ENCODE data around the gene KIRREL1.

KIRREL1 gene

DNA sequence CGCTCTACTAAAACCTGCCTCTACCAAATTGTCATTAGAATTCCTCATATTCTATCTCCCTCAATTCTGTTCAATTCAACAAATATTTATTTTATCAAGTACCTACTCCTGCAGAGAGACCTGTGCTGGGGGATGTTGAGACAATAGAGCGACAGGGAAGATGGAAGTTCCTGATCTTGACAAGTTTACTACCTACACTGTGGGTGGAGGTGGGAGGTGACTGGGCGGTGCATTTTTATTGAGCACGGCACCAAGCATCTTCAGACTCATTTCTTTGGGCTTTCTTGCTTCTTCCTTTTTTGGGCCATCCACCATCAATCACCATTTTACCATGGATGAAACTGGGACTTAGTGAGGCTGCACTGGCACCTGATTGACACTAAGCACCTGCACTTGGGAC lies 61.3 kb downstream of the KIRREL1 start:
- Histone ChIP-seq H3K27ac (no peak overlapping the region), H3K4me3 (no peak overlapping the region)
- TF ChIP-seq, protein P1, sequence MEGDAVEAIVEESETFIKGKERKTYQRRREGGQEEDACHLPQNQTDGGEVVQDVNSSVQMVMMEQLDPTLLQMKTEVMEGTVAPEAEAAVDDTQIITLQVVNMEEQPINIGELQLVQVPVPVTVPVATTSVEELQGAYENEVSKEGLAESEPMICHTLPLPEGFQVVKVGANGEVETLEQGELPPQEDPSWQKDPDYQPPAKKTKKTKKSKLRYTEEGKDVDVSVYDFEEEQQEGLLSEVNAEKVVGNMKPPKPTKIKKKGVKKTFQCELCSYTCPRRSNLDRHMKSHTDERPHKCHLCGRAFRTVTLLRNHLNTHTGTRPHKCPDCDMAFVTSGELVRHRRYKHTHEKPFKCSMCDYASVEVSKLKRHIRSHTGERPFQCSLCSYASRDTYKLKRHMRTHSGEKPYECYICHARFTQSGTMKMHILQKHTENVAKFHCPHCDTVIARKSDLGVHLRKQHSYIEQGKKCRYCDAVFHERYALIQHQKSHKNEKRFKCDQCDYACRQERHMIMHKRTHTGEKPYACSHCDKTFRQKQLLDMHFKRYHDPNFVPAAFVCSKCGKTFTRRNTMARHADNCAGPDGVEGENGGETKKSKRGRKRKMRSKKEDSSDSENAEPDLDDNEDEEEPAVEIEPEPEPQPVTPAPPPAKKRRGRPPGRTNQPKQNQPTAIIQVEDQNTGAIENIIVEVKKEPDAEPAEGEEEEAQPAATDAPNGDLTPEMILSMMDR (IDR thresholded peaks at IDR 0.05): no peak
- DNase-seq (ENCODE audit: low spot score): no peak

DNA sequence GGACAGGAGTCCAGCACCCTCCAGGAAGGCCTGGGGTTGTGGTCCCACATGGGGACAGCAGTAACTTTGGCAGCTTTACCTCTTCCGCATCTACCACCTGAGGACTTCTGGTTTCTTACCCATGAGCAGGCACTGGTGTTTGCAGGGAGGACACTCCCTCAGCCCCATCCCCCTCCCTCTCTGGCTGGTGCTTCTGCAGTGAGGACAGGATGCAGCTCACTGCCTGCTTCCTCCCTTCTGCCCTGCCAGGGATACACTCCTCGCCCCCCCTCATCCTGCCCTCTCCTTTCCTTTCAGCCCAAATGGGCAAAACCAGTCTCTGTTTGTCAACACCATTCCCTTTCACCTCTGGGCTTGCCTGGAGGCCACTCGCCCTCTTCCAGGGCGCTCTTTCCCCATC lies 62.4 kb downstream of the KIRREL1 start:
- no peak for DNase-seq (ENCODE audit: low spot score)

DNA sequence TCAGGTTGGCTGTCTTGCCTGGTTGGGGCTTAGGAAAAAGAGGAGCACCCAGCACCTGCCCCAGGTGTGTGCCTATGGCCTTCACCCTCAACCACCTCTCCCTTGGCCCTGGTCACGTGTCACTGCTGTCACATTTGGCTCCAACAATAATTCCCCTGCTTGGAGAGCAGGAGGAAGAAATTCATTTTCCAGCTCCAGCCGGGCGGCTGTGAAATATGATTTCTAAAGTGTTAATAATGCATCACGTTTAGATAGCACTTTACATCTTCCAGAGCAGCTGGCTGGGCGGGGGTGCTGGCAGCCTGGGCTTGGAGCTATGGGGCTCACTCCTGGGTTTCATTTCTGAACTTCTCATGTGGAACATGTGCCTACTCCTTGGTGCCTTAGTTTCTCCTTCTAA lies 63.1 kb downstream of the KIRREL1 start:
- TF ChIP-seq, protein P1 (IDR thresholded peaks at IDR 0.05): no peak
- DNase-seq (ENCODE audit: low spot score): no peak
- Histone ChIP-seq H3K4me3 (no peak overlapping the region), H3K27ac (no peak overlapping the region)

More for the DNA sequence above, 62.4 kb downstream of the KIRREL1 start:
- Histone ChIP-seq H3K4me3 (no peak overlapping the region), H3K27ac (no peak overlapping the region)
- TF ChIP-seq, protein P1 (IDR thresholded peaks at IDR 0.05): no peak

DNA sequence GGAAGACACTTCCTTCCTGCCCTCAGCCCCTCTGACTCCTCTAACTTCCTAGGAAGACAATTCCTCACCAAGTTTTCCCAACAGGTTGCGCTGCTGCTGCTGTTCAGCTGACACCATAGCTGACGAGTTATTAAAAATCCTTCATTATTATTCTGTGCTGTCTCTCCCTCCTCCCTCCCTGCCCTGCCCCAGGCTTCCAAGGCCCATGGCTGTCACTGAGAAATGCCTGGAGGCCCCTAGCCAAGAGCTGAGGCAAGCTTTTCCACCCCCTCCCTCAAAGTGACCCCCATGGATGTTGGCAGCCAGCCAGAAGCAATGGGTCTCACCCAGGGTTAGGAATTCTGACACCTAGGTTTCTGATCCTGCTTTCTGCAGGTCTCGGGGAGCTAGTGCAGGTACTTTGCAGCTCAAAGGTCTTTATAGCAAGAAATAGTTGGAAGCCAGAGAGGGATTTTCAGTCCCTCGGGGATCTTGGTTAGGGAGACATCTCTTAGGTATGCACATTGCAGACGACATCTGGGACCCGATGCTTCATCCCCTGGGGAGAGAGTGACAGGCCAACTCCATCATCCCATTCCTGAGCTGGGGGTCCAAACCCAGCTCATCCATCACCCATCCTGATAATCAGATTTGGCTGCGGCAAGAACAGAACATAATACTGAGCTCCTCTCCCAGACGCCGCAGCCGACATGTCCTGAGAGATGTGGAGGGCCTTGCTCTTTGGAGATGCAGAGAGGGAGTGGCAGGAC lies 65.0 kb downstream of the KIRREL1 start:
- TF ChIP-seq, protein P1 (IDR thresholded peaks at IDR 0.05): no peak
- no peak overlapping the region for H3K27ac ChIP-seq

DNA sequence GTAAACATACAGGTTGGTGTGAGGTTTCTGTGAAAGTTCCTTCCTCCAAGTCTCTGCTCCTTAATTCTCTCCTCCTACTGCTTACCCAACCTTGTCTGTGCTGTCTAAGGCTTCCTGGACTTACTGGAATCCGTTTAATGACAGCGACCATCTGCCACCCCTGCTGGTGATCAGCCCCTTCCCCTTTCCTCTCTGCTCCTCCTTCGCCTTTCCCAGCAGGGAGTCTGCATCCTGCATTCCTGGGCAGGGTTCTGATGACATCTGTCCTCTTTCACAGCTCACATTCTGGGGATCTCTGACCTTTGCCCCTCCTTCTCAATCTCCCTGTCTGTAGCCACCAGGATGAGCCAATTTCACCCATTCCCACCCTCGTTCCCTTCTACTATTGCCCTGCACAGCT lies 66.5 kb downstream of the KIRREL1 start:
- TF ChIP-seq, protein P1 (IDR thresholded peaks at IDR 0.05): no peak
- Histone ChIP-seq H3K27ac (no peak overlapping the region), H3K4me3 (no peak overlapping the region)
- no peak for DNase-seq (ENCODE audit: low spot score)

More for the DNA sequence above, 65.0 kb downstream of the KIRREL1 start:
- no peak for DNase-seq (ENCODE audit: low spot score)
- no peak overlapping the region for H3K4me3 ChIP-seq

DNA sequence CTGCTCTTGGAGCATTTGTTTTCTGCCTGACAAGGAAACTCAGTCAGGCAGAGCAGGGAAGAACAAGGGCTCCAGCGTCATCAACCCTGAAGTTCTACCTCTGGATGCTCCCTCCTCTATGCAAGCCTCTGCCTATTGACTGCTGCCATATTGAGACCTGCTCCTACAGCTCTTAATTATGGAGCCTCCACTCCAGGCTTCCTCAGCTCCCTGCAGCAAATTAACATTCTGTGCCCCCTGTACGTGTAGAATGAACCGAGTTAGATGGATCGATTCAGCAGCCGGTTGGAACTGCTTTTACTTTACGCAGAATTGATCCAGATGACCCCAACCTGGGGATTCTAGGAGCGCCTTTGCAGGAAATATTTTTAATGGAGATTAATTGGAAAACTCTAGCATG lies 68.7 kb downstream of the KIRREL1 start:
- no peak for DNase-seq (ENCODE audit: low spot score)
- no peak overlapping the region for H3K27ac ChIP-seq
- no peak overlapping the region for H3K4me3 ChIP-seq
- TF ChIP-seq, protein P1 (IDR thresholded peaks at IDR 0.05): no peak

GRCh38 chr1:158067662-158068061 lies 74.2 kb downstream of the KIRREL1 start:
- H3K27ac ChIP-seq: peak overlapping the region in 1 of 2 donors; percentile 59
- DNase-seq (ENCODE audit: low spot score): no peak
- no peak overlapping the region for H3K4me3 ChIP-seq
- TF ChIP-seq, protein P1 (IDR thresholded peaks at IDR 0.05): no peak
